ENCODE data around the gene WFIKKN2. TPM values are rescaled to one million over a fixed set of nuclear protein-coding genes. Genes with fewer than 3 reads are reported as not detected.

WFIKKN2 gene
- total RNA-seq, 2 experiments from 2014 or later, result not detected

- no peaks in the 10 kb centered on the region for H3K79me2 ChIP-seq (ENCODE audit: insufficient read depth, low read depth, low read length)
- no peak overlapping the region for H3K27ac ChIP-seq (ENCODE audit: low read depth, low read length, poor library complexity, severe bottlenecking)
- POLR2A ChIA-PET, result interaction anchor here (0.7 kb wide), 2 partner anchors 25 to 363 kb away, joined by 3 read pairs; no protein-coding TSS in a partner anchor
- no peak overlapping the region for H3K4me2 ChIP-seq (ENCODE audit: low read length)
- no peaks in the 10 kb centered on the region for H3K4me1 ChIP-seq (ENCODE audit: insufficient read depth, low read length, poor library complexity, severe bottlenecking)
- H3K9me3 ChIP-seq (ENCODE audit: low read length), result no peaks in the 10 kb centered on the region
- H3K4me3 ChIP-seq (ENCODE audit: low read depth, low read length, poor library complexity, severe bottlenecking), result no peak overlapping the region
- TF ChIP-seq CTCF (conservative IDR thresholded peaks at IDR 0.05; ENCODE audit: low read length), result no peak
- TF ChIP-seq EZH2phosphoT487 (IDR thresholded peaks at IDR 0.05; ENCODE audit: borderline replicate concordance, low read depth, low read length), result no peak
- BruUV-seq (replicated peaks), result no TSS peak
- no peak overlapping the region for H2AFZ ChIP-seq (ENCODE audit: low read length)
- no peaks in the 10 kb centered on the region for H3K36me3 ChIP-seq (ENCODE audit: insufficient read depth, low read length)
- H3K9me2 ChIP-seq (ENCODE audit: insufficient read depth, low read length), result no peaks in the 10 kb centered on the region
- intact Hi-C loops (cut with micrococcal nuclease; ENCODE audit: unreplicated experiment), result no loop called here
- no peaks in the 10 kb centered on the region for H4K20me1 ChIP-seq (ENCODE audit: insufficient read depth, low read length)
- CTCF ChIA-PET (ENCODE audit: unreplicated experiment), result no interaction called here
- DNase-seq (ENCODE audit: low spot score), result no peak
Measured at GRCh38 chr17:50807675-50808074, 27.7 kb upstream of the WFIKKN2 start.

- Histone ChIP-seq H4K20me1 (ENCODE audit: insufficient read depth, low read length) (no peaks in the 10 kb centered on the region), H3K36me3 (ENCODE audit: insufficient read depth, low read length) (no peaks in the 10 kb centered on the region), H3K9me3 (ENCODE audit: low read length) (no peaks in the 10 kb centered on the region), H3K4me1 (ENCODE audit: insufficient read depth, low read length, poor library complexity, severe bottlenecking) (no peaks in the 10 kb centered on the region), H3K27ac (ENCODE audit: low read depth, low read length, poor library complexity, severe bottlenecking) (no peak overlapping the region), H3K79me2 (ENCODE audit: insufficient read depth, low read depth, low read length) (no peaks in the 10 kb centered on the region), H2AFZ (ENCODE audit: low read length) (no peak overlapping the region), H3K4me2 (ENCODE audit: low read length) (no peak overlapping the region), H3K9me2 (ENCODE audit: insufficient read depth, low read length) (no peaks in the 10 kb centered on the region), H3K4me3 (ENCODE audit: low read depth, low read length, poor library complexity, severe bottlenecking) (no peak overlapping the region)
- CTCF ChIA-PET (ENCODE audit: unreplicated experiment), result no interaction called here
- TF ChIP-seq CTCF (conservative IDR thresholded peaks at IDR 0.05; ENCODE audit: low read length) (no peak), EZH2phosphoT487 (IDR thresholded peaks at IDR 0.05; ENCODE audit: borderline replicate concordance, low read depth, low read length) (no peak)
- intact Hi-C loops (cut with micrococcal nuclease; ENCODE audit: unreplicated experiment), result no loop called here
- BruUV-seq (replicated peaks), result no TSS peak
- POLR2A ChIA-PET, result no interaction called here
- DNase-seq (ENCODE audit: low spot score), result no peak
Measured at GRCh38 chr17:50808413-50808812, 27.0 kb upstream of the WFIKKN2 start.

GRCh38 chr17:50808888-50809287 lies 26.5 kb upstream of the WFIKKN2 start:
- POLR2A ChIA-PET, result interaction anchor here (0.5 kb wide), 1 partner anchor 19 kb away, joined by 3 read pairs; no protein-coding TSS in a partner anchor
- Histone ChIP-seq H3K4me2 (ENCODE audit: low read length) (no peak overlapping the region), H3K27ac (ENCODE audit: low read depth, low read length, poor library complexity, severe bottlenecking) (no peak overlapping the region)

More at GRCh38 chr17:50808888-50809287, 26.5 kb upstream of the WFIKKN2 start:
- Histone ChIP-seq H3K9me2 (ENCODE audit: insufficient read depth, low read length) (no peaks in the 10 kb centered on the region), H3K4me3 (ENCODE audit: low read depth, low read length, poor library complexity, severe bottlenecking) (no peak overlapping the region), H2AFZ (ENCODE audit: low read length) (no peak overlapping the region), H3K4me1 (ENCODE audit: insufficient read depth, low read length, poor library complexity, severe bottlenecking) (no peaks in the 10 kb centered on the region), H3K9me3 (ENCODE audit: low read length) (no peaks in the 10 kb centered on the region), H4K20me1 (ENCODE audit: insufficient read depth, low read length) (no peaks in the 10 kb centered on the region), H3K36me3 (ENCODE audit: insufficient read depth, low read length) (no peaks in the 10 kb centered on the region), H3K79me2 (ENCODE audit: insufficient read depth, low read depth, low read length) (no peaks in the 10 kb centered on the region)
- no peak for DNase-seq (ENCODE audit: low spot score)
- intact Hi-C loops (cut with micrococcal nuclease; ENCODE audit: unreplicated experiment), result no loop called here
- no peak for TF ChIP-seq EZH2phosphoT487 (IDR thresholded peaks at IDR 0.05; ENCODE audit: borderline replicate concordance, low read depth, low read length)
- no peak for TF ChIP-seq CTCF (conservative IDR thresholded peaks at IDR 0.05; ENCODE audit: low read length)
- CTCF ChIA-PET (ENCODE audit: unreplicated experiment), result no interaction called here
- no TSS peak for BruUV-seq (replicated peaks)

Data from OCI-LY7 (cell line).